GM21515 (cell line): ENCODE data around the gene PLBD2.

Source experiments
- ATAC-seq: cut with Tn5 transposase; IDR thresholded peaks from one replicate; pipeline ENCODE4 v1.9.1; 2021; ENCODE audit not compliant: unreplicated experiment

The PLBD2 gene

DNA sequence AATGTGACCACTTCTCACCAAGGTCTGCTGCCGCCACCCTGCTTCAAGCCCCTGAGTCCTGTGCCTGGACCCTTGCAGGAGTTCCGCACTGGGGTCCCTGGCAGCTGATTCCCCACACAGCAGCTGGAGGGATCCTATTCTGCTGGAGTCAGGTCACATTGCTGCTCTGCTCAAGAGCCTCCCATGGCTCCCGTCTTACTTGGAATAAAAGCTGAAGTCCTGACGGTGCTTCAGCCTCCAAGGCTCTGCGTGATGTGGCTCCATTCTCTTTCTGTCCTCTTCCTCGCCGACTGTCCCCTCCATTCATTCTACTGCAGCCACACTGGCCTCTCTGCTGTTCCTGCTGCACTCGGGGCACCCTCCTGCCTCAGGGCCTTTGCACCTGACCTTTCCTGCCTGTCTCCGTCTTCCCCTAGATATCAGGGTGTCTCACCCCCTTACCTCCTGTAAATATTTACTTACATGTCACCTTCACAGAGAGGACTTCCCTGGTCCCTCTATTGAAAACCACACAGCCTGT is 56.2 kb downstream of the PLBD2 start:
- ATAC-seq = no peak

- no peak for ATAC-seq
Measured at GRCh38 chr12:113416091-113416754, 57.8 kb downstream of the PLBD2 start.

- no peak for ATAC-seq
Measured at GRCh38 chr12:113418213-113418879, 60.0 kb downstream of the PLBD2 start.

DNA sequence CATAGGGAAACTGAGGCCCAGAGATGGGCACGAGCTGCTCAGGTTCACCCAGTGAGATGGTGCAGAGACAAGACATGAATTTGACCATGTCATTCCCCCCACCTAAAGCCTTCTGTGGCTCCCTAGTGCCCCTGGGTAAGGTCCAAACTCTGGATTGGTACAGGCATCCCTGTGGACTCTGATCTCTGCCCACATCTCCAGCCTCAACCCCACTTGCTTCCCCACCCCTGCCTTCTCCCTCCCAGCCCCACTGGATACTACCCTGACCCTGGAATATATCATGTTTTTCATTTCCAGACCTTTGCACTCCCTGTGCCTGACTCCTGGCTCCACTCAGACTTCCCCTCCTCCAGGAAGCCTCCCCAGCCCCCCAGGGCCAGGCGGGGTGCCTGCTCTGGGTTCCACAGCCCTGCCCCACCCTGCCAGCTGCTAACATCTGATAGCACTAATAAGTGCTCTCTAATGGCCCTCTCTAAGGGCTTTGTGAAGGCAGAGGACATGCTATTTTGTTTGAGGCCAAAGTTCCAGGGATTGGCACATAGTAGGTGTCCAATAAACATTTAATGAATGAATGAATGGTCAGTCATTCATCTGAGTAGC is 62.7 kb downstream of the PLBD2 start:
- ATAC-seq = no peak

DNA sequence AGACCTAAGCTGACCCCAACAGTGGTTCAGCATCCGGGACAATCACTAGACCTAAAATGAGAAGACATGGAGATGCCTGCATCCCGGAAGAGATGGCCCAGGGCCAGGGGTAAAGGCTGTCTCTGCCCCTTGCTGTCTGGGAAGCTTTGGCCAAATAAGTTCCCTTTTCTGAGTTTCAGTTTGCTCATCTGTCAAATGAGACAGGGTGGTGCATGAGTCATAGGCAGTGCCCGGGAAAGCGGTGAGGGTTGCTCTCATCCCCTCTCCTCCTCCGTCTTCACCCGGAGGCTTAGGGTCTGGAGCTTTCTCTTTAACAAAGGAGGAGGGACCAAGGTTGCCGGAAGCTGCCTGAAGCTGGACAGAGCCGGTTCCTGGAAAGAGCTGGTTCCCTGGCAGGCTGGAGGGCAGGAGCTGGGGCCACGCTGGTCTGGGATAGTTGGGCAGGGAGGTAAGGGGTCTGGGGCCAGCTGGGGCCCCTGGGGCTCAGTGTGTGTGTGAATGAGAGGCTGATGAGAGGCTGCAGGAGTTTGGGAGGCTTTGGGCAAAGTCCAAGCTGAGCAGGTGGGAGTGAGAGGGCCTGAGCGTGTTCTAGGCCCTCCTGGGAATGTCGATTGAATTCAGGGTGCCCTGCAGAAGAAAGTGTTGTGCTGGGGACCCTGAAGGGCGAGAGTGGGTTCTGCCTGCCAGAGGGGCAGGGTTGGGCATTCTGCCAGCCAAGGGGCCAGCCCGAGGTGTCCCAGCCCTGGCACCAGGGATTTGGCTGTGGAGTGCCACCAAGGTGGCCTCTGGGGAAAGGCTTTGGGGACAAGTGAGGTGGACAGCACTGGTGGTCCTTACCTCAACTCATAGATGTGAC is 63.9 kb downstream of the PLBD2 start, which contains the start of gene SDSL:
SDSL (plus strand) TSS at position 351 of the 856 bp plus-strand sequence. CDS start 5,603 bp downstream, outside the sequence.
- ATAC-seq = peak; percentile 73

DNA sequence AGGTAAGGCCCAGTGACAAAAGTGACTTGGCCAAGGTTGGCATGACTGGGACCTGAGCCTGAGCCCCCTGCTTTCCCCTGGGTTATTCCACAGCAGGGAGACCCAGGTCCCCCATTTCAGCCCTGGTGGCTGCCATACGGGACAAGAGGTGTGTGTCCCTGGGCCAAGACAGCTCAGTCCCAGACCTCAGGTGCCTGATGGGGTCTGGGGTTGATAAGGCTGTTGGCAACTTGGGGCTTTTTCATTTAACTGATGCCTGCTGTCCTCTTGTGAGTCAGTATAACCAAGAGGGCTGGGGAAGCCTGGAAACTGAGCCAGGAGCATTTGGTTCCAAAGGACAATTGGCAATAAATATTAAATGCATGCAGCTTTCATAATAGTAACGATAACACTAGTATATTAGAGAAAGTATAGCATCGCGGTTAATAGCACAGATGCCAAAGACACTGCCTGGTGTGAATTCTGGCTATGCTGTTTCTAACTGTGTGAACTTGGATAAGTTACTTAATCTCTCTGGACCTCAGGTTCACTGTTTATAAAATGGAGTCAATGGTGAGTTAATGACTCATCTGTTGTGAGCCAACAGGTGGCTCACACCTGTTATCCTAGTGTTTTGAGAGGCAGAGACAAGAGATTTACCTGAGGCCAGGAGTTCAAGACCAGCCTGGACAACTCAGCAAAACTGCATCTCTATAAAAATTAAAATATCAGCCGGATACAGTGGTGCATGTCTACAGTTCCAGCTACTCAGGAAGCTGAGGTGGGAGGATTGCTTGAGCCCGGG is 64.7 kb downstream of the PLBD2 start:
- ATAC-seq = no peak

GRCh38 chr12:113424456-113424855 is 66.1 kb downstream of the PLBD2 start:
- no peak for ATAC-seq

DNA sequence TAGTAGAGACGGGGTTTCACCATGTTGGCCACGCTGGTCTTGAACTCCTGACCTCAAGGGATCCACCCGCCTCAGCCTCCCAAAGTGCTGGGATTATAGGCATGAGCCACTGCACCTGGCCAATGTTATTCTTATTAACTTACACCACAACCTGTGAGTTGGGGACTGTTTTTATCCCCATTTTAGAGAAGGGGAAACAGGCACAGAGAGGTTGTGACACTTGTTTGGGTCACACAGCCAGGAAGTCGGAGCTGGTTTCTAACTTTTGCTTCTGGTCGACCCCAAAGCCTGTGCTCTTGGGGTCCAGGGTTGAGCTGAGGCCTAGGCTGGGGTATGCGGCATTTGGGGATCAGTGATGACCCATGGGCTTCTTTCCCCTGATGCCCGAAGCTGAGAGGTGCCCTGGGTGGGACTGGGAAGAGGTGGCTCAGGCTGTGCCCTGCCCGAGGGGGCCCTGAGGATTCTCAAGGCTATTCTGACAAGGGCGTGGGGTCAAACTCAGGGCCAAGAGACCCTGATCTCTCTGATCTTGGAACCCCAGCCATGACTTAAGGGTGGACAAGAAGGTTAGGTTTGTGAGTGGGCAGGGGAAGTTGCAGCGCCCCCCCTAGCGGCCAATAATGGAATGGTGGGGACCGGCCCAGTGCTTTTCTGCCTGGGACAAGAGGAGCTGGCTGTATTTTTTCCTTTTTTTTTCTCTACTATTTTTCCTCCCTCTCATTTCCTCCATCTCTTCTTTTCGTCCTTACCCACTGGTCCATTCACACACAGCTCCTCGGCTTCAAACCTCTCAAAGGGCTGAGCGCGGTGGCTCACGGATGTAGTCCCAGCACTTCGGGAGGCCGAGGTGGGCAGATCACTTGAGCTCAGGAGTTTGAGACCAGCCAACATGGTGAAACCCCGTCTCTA is 66.8 kb downstream of the PLBD2 start:
- ATAC-seq = no peak

DNA sequence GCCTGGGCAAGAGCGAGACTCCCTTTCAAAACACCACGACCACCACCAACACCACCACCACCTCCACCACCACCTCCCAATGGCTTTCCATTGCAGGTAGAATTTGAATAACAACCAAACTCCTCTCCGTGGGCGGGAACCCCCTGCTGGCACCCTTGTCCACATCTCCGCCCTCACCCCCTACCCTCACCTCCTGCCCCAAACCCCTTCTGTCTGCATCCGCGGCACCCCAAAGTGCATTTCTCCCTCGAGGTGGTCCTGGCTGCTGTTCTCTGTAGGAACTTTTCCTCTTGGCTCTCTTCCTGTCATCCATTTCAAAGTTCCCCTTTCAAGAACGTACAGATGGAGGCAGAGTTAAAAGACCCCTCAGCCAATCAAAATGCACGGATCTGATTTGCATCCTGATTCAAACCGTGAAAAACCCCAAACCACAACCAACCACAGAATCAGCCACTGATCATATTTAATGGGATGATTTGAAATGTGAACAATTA is 67.6 kb downstream of the PLBD2 start:
- no peak for ATAC-seq

- no peak for ATAC-seq
Measured at GRCh38 chr12:113427882-113428281, 69.5 kb downstream of the PLBD2 start.

- ATAC-seq = no peak
Measured at GRCh38 chr12:113428482-113428881, 70.1 kb downstream of the PLBD2 start.

DNA sequence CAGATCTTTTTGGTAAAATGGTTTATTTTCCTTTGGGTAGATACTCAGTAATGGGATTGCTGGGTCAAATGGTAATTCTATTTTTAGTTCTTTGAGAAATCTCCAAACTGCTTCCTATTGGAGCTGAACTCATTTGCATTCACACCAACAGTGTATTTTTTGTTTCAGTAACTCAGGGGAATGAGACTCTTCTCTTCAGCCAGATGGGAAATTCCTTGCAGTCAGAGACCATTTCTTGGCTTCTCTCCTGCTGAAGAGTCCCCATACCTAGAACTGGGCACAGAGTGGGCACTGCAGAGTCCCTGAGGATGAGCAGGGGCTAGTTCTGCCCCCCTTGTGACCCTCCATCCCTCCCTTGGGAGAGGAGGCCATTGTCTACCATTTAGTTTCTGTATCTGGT is 74.6 kb downstream of the PLBD2 start:
- no peak for ATAC-seq

- ATAC-seq = no peak
Measured at GRCh38 chr12:113435367-113435766, 77.0 kb downstream of the PLBD2 start.

DNA sequence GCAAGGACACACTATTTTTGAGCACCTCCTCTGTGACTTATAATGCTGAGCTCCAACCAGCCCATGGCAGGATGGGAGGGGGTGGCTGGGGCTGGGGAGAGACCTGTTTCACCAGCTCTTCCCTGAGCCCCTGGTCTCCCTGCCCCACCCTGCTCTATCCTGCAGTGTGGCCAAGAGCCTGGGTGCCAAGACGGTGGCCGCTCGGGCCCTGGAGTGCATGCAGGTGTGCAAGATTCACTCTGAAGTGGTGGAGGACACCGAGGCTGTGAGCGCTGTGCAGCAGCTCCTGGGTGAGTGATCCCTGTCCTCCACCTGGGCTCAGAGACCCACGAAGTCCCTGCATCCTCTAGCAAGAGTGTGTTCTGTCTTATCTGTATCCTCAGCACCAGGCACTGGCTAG is 78.2 kb downstream of the PLBD2 start:
- no peak for ATAC-seq

DNA sequence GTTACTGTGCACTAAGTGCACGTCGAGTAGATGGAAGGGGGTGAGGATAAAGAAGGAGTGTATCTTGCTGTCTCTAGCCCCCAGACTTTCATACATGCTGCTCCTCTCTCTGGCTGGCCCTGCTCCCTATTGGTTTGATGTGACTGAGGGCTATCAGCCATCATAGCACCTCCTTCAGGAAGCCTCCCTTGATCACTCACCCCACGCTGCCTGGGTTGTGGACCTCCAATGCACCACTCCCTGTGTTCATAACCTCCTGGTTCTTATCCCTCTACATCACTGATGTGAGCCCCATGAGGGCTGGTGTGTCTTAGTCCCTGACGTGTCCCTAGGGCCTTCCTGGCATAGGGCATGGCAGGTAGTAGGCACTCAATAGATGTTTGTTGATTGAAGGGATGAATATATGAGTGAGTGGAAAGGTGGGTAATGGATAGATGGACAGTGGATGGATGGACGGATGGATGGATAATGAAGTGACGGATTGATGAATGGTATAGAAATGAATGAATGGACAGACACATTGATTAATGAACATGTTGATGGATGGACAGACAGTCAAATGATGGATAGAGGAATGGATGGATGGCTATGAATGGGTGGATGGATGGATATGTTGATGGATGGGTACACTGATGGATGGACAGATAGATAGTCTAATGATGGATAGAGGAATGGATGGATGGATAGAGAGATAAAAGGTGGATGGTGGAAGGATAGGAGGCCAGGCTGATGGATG is 78.8 kb downstream of the PLBD2 start:
- no peak for ATAC-seq

- no peak for ATAC-seq
Measured at GRCh38 chr12:113437729-113438100, 79.3 kb downstream of the PLBD2 start.

- no peak for ATAC-seq
Measured at GRCh38 chr12:113438523-113439300, 80.3 kb downstream of the PLBD2 start.

DNA sequence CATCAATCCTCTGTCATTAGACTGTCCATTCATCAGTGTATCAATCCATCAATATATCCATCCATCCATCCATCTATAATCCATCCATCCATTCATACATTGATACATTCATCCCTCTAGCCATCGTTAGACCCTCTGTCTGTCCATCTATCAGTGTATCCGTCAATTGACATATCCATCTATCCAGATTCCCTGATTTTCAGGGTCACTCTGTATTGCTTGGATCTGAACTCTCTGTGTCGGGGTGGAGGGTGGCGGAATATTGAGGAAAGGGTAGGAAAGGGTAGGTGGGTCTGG is 80.9 kb downstream of the PLBD2 start:
- no peak for ATAC-seq
